Activated CD4-positive, alpha-beta T cell treated with anti-CD3 and anti-CD28 coated beads, Interleukin-10, Interleukin-2, amounts not matched to agents 100 ng/mL and 50 ng/mL, durations not matched to agents 16 hours and 8 hours (primary cell): ENCODE measurements around the gene NDUFB5.
"Not testable (repeated sequence)": the region's sequence is repeated elsewhere in the genome, so short reads cannot be mapped to it uniquely, and the experiment has no call there.

Experiments
- DNase-seq: peaks from one replicate; pipeline ENCODE4 v3.0.0-alpha.2; 2020

NDUFB5 gene

DNA sequence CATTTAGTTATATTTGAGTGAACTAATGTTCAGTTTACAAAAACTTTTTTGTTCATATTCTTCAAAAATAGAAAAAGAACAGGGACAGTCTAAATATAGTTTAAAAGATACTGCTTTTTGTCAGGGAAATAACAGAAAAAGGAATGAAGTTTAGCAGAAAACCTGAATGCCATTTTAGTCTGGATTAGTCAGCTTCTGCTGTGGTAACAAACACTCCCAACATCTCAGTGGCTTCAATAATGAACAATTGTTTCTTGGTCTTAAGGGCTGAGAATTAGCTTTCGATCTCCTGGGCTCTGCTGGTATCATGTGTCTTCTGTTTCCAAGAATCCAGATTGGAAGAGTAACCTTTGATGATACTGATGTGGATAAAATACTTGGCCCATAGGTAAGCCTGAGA, 35.9 kb downstream of the NDUFB5 start:
- DNase-seq = no peak

GRCh38 chr3:179642871-179643270, 38.3 kb downstream of the NDUFB5 start:
- DNase-seq = no peak

GRCh38 chr3:179643837-179644236, 39.2 kb downstream of the NDUFB5 start:
- DNase-seq = not testable (repeated sequence)

DNA sequence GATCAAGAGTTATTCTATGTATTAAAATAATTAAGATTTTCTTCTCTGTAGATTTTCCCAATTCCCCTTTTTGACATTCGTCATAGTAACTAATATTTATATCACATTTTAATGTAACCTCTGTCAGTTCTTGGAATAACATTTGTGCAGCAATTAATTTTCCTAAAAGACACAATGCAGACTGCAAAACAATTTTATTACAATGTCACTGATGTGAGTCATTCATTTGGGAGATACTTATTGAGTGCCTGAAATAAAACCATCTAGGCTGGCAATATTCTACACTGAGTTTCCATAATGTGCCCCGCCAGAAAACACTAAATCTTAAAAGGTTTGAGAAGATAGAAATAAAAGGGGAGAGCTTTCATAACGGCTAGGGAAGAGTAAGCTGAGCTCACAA, 41.6 kb downstream of the NDUFB5 start:
- DNase-seq = no peak

DNA sequence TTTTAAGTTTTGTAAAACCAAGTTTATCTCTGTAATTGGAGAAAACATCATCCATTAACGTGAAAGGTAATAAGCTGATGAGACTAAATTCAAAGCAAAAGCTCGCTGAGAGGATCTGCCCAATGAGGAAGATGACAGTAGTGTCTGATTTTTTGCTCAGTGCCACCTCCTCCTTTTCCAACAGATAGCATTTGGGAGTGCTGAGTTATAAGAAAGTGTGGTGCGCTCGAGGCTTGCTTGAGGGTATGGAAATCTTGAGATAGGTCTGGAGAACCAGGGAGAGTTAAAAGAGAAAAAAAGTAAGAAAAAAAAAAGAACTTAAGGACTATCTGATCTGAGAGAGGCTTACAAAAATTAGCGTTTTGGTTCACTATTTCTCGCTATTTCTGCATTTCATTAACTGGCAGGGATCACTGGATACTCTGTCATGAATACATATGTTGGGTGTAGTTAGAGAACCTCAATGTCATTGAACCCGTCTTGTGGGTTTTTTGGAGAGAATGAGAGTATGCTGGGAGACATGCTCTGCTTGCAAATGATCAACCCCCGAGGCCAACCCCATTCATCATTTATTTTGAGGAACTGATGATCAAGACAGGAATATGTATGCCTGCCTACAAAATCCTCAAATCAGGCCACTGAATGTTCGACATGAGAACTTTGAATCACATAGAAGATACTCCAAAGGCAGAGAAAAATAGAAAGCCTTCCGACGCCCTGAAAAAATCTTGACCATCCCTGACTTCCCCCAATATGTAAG, 47.3 kb downstream of the NDUFB5 start:
- DNase-seq = no peak

- DNase-seq = peak; percentile 73
Observed at GRCh38 chr3:179652447-179653095, 48.0 kb downstream of the NDUFB5 start, which contains the start of gene USP13. TSS of gene USP13 (plus strand) at chr3:179653040. CDS start at chr3:179653226, 186 bp downstream.

- DNase-seq = peak; percentile 75
Observed at GRCh38 chr3:179653096-179653797, 48.7 kb downstream of the NDUFB5 start.

DNA sequence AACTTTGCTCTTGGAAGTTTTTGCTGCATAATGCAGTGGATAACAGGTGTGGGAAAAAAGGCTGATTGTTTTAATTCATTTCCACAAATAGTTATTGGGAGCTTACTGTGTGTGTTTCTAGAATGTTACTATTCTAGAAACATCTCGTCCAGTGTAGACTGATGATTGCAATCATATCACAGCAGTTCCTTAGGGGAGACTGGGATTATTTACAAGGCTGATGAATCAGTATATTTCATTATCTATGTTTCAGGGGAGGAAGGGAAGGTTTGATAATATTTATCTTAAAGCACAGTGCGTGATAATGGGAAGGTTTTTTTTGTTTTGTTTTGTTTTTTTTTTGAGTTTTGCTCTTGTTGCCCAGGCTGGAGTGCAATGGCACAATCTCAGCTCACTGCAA, 50.6 kb downstream of the NDUFB5 start:
- DNase-seq = no peak

DNA sequence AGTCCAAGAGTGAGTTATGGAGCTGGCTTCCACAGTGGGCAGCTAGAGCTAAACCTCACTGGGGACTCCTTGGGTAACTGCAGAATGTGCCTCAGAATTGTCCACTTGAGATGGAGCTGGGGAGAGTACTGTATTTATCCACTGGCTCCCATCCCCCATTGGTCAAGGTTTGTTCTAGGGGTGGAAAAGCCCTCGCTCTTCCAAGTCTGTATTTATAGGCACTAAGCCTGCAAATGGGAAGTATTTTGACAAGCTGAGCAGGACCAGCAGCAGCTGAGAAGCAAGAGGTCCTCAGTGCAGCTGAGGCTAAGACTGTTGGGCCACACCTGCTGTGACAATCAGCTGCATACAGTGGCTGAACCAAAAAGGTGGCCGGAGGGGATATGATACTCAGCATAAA, 54.0 kb downstream of the NDUFB5 start:
- DNase-seq = no peak

GRCh38 chr3:179660872-179661271, 56.3 kb downstream of the NDUFB5 start:
- no peak for DNase-seq

DNA sequence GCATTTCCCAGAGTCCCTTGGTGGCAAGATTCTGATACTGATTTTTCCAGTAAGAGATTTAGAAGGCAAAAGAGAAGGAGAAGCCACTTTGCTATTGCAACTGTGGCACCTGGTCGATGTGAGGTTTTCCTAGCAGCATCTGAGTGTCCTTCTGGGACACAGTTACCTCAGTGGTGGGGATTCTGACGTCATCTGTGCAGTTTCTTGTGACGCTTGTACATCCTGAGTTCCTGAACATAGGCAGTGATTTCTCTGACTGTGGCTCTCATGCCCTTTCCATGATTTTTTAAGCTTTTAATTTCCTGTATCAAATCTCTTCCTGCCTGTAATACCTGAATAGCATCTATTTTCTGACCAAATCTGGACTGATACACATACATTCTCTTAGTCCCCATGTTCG, 57.2 kb downstream of the NDUFB5 start:
- no peak for DNase-seq

DNA sequence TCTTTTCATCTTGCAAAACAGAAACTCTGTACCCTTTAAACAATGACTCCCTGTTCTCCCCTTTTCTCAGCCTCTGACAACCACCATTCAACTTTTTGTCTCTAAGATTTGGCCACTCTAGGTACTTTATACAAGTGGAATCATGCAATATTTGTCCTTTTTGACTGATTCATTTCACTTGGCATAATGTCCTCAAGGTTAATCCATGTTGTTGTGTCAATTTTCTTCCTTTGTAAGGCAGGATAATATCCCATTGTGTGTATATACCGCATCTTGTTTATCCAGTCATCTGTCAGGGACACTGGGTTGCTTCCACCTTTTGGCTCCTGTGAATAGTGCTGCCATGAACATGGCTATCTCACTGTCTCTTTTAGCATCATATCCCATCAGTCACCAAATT, 58.5 kb downstream of the NDUFB5 start:
- DNase-seq = no peak

DNA sequence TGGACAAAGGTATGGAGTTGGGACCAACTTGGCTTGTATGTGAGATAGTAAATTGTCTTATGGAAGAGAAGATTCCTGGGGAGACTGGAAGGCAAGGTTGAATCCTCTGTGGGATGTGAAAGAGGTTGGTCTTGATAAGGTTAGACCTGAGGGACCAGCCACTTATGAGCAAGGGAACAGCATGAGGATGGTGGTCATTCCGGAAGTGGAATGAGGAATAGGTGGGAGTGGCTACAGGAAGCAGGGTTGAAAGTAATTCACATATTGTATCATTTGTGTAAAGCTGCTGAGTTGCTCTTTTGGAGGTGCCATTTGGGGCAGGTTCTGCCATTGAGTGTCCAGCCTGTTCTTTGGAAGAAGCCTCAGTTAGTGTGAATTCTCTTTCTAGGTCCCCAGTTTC, 61.4 kb downstream of the NDUFB5 start:
- DNase-seq = no peak

- no peak for DNase-seq
Observed at GRCh38 chr3:179666436-179667035, 61.9 kb downstream of the NDUFB5 start.

DNA sequence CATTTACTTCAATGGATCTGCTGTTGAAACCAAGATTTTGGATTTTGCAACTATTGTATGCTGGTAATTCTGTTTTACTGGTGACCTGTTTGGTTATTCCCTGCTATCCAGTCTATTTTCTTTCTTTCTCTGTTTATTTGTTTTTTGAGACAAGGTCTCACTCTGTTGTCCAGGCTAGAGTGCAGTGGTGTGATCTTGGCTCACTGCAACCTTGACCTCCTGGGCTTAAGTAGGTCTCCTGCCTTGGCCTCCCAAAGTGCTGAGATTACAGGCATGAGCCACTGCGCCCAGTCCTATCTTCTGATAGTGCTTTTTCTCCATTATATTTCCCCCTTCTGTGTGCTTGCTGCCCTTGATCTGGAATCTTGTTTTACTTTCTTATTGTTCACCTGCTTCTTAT, 63.8 kb downstream of the NDUFB5 start:
- DNase-seq = no peak

DNA sequence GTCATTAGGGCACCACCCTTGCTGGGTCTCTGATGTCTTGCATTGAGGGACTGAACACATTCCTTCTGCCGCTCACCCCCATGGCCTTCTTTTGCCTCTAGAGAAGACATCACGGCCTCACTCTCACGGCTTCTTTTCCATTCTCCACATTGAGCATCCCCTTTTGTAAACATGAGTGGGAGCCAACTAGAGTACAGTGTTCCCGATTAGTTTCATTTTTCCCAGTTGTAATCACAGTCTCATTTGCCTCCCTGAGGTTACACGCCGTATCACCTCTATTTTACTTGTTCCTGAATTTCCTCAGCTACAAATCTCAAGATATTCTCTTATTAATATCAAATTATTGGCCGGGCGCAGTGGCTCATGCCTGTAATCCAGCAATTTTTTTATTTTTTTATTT, 65.7 kb downstream of the NDUFB5 start:
- no peak for DNase-seq

GRCh38 chr3:179671309-179671708, 66.7 kb downstream of the NDUFB5 start:
- DNase-seq = no peak

DNA sequence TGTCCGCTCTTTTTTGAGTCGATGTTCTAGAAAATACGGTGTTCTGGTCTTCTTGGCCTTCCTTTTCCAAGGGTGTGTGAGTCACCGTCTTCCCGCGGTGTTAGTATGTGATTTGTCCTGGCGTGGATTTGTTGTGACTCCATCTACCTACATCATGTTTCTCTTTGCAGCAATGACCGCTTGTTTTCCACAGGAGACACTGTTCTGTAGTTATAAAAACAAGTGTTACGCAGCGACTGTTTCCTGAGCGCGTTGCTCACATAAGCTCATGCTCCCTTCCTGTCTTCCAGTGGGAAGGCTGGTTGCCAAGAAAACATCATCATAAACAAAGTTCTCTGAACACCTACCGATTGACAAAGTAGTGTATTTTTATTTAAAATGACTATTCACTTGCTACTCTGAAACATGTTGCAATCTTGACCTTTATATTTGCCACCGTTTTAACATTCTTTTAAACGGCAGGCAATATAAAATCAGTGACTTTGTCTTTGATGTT, 67.2 kb downstream of the NDUFB5 start:
- DNase-seq = no peak

GRCh38 chr3:179672918-179673317, 68.3 kb downstream of the NDUFB5 start:
- no peak for DNase-seq

DNA sequence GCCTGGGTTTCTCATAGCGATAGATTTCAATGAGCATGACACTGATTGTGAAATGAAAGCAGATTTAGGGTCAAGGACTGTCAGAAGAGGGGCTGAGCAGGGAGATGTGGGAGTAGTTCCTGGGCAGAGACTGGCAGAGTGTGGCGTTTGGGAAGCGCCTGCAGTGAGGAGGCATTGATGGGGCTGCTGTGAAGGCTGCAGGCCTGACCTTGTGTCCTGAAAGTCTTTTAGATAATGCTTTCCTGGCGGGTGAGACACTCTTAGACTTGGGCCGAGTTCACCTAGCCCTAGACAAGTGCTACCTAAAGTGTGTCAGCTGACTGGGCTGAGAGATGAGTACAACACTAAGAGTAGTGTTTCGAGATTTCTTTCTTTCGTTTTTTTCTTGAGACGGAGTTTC, 68.9 kb downstream of the NDUFB5 start:
- no peak for DNase-seq

DNA sequence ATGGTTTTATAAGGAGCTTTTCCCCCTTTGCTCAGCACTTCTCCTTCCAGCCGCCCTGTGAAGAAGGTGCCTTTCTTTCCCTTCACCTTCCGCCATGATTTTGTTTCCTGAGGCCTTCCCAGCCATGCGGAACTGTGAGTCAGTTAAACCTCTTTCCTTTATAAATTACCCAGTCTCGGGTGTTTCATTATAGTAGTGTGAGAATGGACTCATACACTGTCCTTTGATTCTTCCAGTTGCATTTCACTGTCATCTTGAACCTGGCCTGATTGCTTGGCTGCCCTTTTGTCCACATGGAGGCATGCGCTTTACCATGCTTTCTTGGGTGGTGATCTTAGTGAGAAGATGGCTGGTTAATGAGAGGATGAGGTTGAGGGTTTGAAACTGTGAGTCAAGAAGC, 71.5 kb downstream of the NDUFB5 start:
- no peak for DNase-seq
